Myocyte (in vitro differentiated cells): ENCODE data around the gene CIITA. TPM values are rescaled to one million over a fixed set of nuclear protein-coding genes. Genes with fewer than 3 reads are reported as not detected.
A peak's percentile ranks its signal among the peaks of the same experiment; 100 is the strongest.

Experiments
- DNase-seq: peaks from one replicate; pipeline ENCODE4 v3.0.0-alpha.2; 2012; ENCODE audit warnings: low read depth
- total RNA-seq: library from RNA; depleted of rRNA; stranded (reverse); fragments of >200 nt; gene quantifications from 2 replicates; pipeline ENCODE4 v1.2.3, GENCODE V29; 2014

Gene CIITA
- total RNA-seq, 1 donor from 2014 or later, result 0.03 TPM

- DNase-seq, result no peak
Measured at GRCh38 chr16:10849736-10850477, 27.1 kb upstream of the CIITA start.

GRCh38 chr16:10850478-10850850, 26.5 kb upstream of the CIITA start:
- DNase-seq, result no peak

- no peak for DNase-seq
Measured at GRCh38 chr16:10851512-10851911, 25.5 kb upstream of the CIITA start.

- DNase-seq, result no peak
Measured at GRCh38 chr16:10852286-10852685, 24.7 kb upstream of the CIITA start.

GRCh38 chr16:10852948-10853347, 24.1 kb upstream of the CIITA start:
- DNase-seq, result no peak

GRCh38 chr16:10856042-10856441, 21.0 kb upstream of the CIITA start:
- no peak for DNase-seq

- DNase-seq, result no peak
Measured at GRCh38 chr16:10858203-10858602, 18.8 kb upstream of the CIITA start.

GRCh38 chr16:10859020-10859419, 18.0 kb upstream of the CIITA start:
- DNase-seq, result no peak

GRCh38 chr16:10859658-10860057, 17.3 kb upstream of the CIITA start:
- no peak for DNase-seq

- peak; percentile 78 for DNase-seq
Measured at GRCh38 chr16:10862438-10862837, 14.6 kb upstream of the CIITA start.

GRCh38 chr16:10865991-10866966, 10.7 kb upstream of the CIITA start:
- no peak for DNase-seq

GRCh38 chr16:10867199-10867598, 9.8 kb upstream of the CIITA start:
- no peak for DNase-seq

- DNase-seq, result no peak
Measured at GRCh38 chr16:10868104-10868595, 8.9 kb upstream of the CIITA start.

GRCh38 chr16:10868596-10869469, 8.2 kb upstream of the CIITA start:
- no peak for DNase-seq

- no peak for DNase-seq
Measured at GRCh38 chr16:10870137-10870776, 6.7 kb upstream of the CIITA start.

GRCh38 chr16:10870808-10871156, 6.2 kb upstream of the CIITA start:
- DNase-seq, result no peak

GRCh38 chr16:10871157-10871991, 5.6 kb upstream of the CIITA start:
- peak; percentile 95 for DNase-seq

- DNase-seq, result no peak
Measured at GRCh38 chr16:10876315-10876714, 687 bp upstream of the CIITA start.

GRCh38 chr16:10877472-10877946, 507 bp downstream of the CIITA start:
- DNase-seq, result no peak

- no peak for DNase-seq
Measured at GRCh38 chr16:10878328-10878643, 1.3 kb downstream of the CIITA start.
